Activated T-cell treated with anti-CD3 and anti-CD28 coated beads, Interleukin-2, amount 50 U/mL, for 72 hours (primary cell): ENCODE results near the gene RAB18. TPM values are rescaled to one million over a fixed set of nuclear protein-coding genes. Genes with fewer than 3 reads are reported as not detected.

Experiments
- ATAC-seq, 2 donors: fragments of 150-1000 bp; cut with Tn5 transposase; replicated peaks in 1 of 2; 2 replicates each; pipeline ENCODE4 v1.10.0; 2021; ENCODE audit warnings: moderate library complexity in 2 of 2, mild to moderate bottlenecking in 1 of 2
- DNase-seq, 2 donors: peaks; one replicate each; pipeline ENCODE4 v3.0.0; 2021 to 2022; ENCODE audit warnings: mixed read lengths in 1 of 2
- H3K27ac Mint-ChIP-seq: one replicate; pipeline ENCODE4 v1.8.0; 2022; ENCODE audit warnings: mild to moderate bottlenecking, moderate library complexity, mixed read lengths
- H3K27me3 Mint-ChIP-seq: one replicate; pipeline ENCODE4 v1.8.0; 2022; ENCODE audit warnings: low read depth, mixed read lengths
- H3K36me3 Mint-ChIP-seq, 2 donors: one replicate each; pipeline ENCODE4 v1.8.0; 2022; ENCODE audit warnings: mixed read lengths in 2 of 2, mild to moderate bottlenecking in 1 of 2; ENCODE audit not compliant: insufficient read depth in 2 of 2
- H3K4me1 Mint-ChIP-seq: one replicate; pipeline ENCODE4 v1.8.0; 2022; ENCODE audit warnings: low read depth, mixed read lengths
- H3K4me3 Mint-ChIP-seq, 2 donors: one replicate each; pipeline ENCODE4 v1.8.0; 2022; ENCODE audit warnings: mild to moderate bottlenecking in 2 of 2, mixed read lengths in 2 of 2, moderate library complexity in 2 of 2
- H3K9me3 Mint-ChIP-seq, 2 donors: one replicate each; pipeline ENCODE4 v1.8.0; 2022; ENCODE audit warnings: mixed read lengths in 2 of 2
- total RNA-seq, 2 donors: library from RNA; stranded (reverse); gene quantifications; one replicate each; pipeline ENCODE4 v1.2.3, GENCODE V29; 2022

RAB18 gene
- total RNA-seq, 2 donors from 2014 or later = 51.7 to 68.5 TPM

GRCh38 chr10:27540672-27541071 lies 36.6 kb downstream of the RAB18 start:
- Mint-ChIP-seq H3K4me3 (no peak overlapping the region), H3K27ac (peak overlapping the region; percentile 58), H3K36me3 (peaks cover 0 to 13% of the 10 kb centered on the region in 2 donors), H3K9me3 (no peaks in the 10 kb centered on the region), H3K27me3 (no peaks in the 10 kb centered on the region), H3K4me1 (peaks cover 33% of the 10 kb centered on the region)
- ATAC-seq = no peak
- no peak for DNase-seq

GRCh38 chr10:27541796-27542729 lies 38.0 kb downstream of the RAB18 start:
- H3K4me3 Mint-ChIP-seq = peak overlapping the region; percentile 22 to 37
- DNase-seq = no peak
- H3K9me3 Mint-ChIP-seq = no peaks in the 10 kb centered on the region
- no peaks in the 10 kb centered on the region for H3K27me3 Mint-ChIP-seq
- H3K4me1 Mint-ChIP-seq = peaks cover 33% of the 10 kb centered on the region
- ATAC-seq = no peak
- H3K27ac Mint-ChIP-seq = peak overlapping the region; percentile 34
- H3K36me3 Mint-ChIP-seq = peaks cover 0 to 15% of the 10 kb centered on the region in 2 donors

- no peaks in the 10 kb centered on the region for H3K27me3 Mint-ChIP-seq
- peak overlapping the region; percentile 54 for H3K27ac Mint-ChIP-seq
- no peaks in the 10 kb centered on the region for H3K9me3 Mint-ChIP-seq
- ATAC-seq (no peak), DNase-seq (no peak)
- H3K4me1 Mint-ChIP-seq = peaks cover 30% of the 10 kb centered on the region
- H3K36me3 Mint-ChIP-seq = peaks cover 0 to 12% of the 10 kb centered on the region in 2 donors
- H3K4me3 Mint-ChIP-seq = no peak overlapping the region
These were observed 38.7 kb downstream of the RAB18 start for GRCh38 chr10:27542812-27543211.

GRCh38 chr10:27547047-27547446 lies 42.9 kb downstream of the RAB18 start:
- Mint-ChIP-seq H3K36me3 (peaks cover 0 to 7% of the 10 kb centered on the region in 2 donors), H3K9me3 (peaks cover 0 to 1% of the 10 kb centered on the region in 2 donors), H3K4me3 (no peak overlapping the region), H3K27me3 (no peaks in the 10 kb centered on the region), H3K27ac (peak overlapping the region; percentile 55), H3K4me1 (peaks cover 8% of the 10 kb centered on the region)
- DNase-seq (no peak), ATAC-seq (no peak)

- peaks cover 6% of the 10 kb centered on the region for H3K4me1 Mint-ChIP-seq
- H3K4me3 Mint-ChIP-seq = no peak overlapping the region
- peaks cover 0 to 7% of the 10 kb centered on the region in 2 donors for H3K36me3 Mint-ChIP-seq
- H3K27ac Mint-ChIP-seq = peak overlapping the region; percentile 55
- DNase-seq = no peak
- peaks cover 0 to 1% of the 10 kb centered on the region in 2 donors for H3K9me3 Mint-ChIP-seq
- no peak for ATAC-seq
- no peaks in the 10 kb centered on the region for H3K27me3 Mint-ChIP-seq
These were observed 43.4 kb downstream of the RAB18 start for GRCh38 chr10:27547482-27547881.

- Mint-ChIP-seq H3K27me3 (no peaks in the 10 kb centered on the region), H3K9me3 (peaks cover 0 to 1% of the 10 kb centered on the region in 2 donors), H3K4me3 (no peak overlapping the region), H3K4me1 (no peaks in the 10 kb centered on the region), H3K36me3 (peaks cover 0 to under 1% of the 10 kb centered on the region in 2 donors), H3K27ac (no peak overlapping the region)
- DNase-seq (no peak), ATAC-seq (no peak)
These were observed 46.7 kb downstream of the RAB18 start for GRCh38 chr10:27550823-27551222.

- ATAC-seq (peak in 1 of 2 donors; percentile 51), DNase-seq (peak; percentile 24 to 34)
These were observed 54.5 kb downstream of the RAB18 start for GRCh38 chr10:27558612-27559020.

GRCh38 chr10:27561334-27561733 lies 57.2 kb downstream of the RAB18 start:
- Mint-ChIP-seq H3K9me3 (no peaks in the 10 kb centered on the region), H3K27me3 (no peaks in the 10 kb centered on the region), H3K27ac (no peak overlapping the region), H3K36me3 (peaks cover 1 to 3% of the 10 kb centered on the region in 2 donors), H3K4me3 (no peak overlapping the region), H3K4me1 (peaks cover 16% of the 10 kb centered on the region)
- no peak for ATAC-seq
- DNase-seq = no peak

More at GRCh38 chr10:27558612-27559020, 54.5 kb downstream of the RAB18 start:
- Mint-ChIP-seq H3K27me3 (no peaks in the 10 kb centered on the region), H3K27ac (no peak overlapping the region), H3K4me3 (no peak overlapping the region), H3K4me1 (no peaks in the 10 kb centered on the region), H3K36me3 (no peaks in the 10 kb centered on the region), H3K9me3 (no peaks in the 10 kb centered on the region)

GRCh38 chr10:27564398-27564797 lies 60.3 kb downstream of the RAB18 start:
- Mint-ChIP-seq H3K4me1 (peaks cover 22% of the 10 kb centered on the region), H3K36me3 (peaks cover 1 to 3% of the 10 kb centered on the region in 2 donors), H3K9me3 (no peaks in the 10 kb centered on the region), H3K27me3 (no peaks in the 10 kb centered on the region), H3K27ac (peak overlapping the region; percentile 70), H3K4me3 (peak overlapping the region in 1 of 2 donors; percentile 74)
- DNase-seq (no peak), ATAC-seq (no peak)

GRCh38 chr10:27564880-27565279 lies 60.8 kb downstream of the RAB18 start:
- peaks cover 22% of the 10 kb centered on the region for H3K4me1 Mint-ChIP-seq
- H3K27me3 Mint-ChIP-seq = no peaks in the 10 kb centered on the region
- H3K27ac Mint-ChIP-seq = no peak overlapping the region
- DNase-seq (no peak), ATAC-seq (no peak)
- H3K4me3 Mint-ChIP-seq = peak overlapping the region in 1 of 2 donors; percentile 74
- peaks cover 1 to 3% of the 10 kb centered on the region in 2 donors for H3K36me3 Mint-ChIP-seq
- peaks cover 0 to 3% of the 10 kb centered on the region in 2 donors for H3K9me3 Mint-ChIP-seq

- H3K9me3 Mint-ChIP-seq = peaks cover 0 to 3% of the 10 kb centered on the region in 2 donors
- ATAC-seq (no peak), DNase-seq (no peak)
- H3K4me3 Mint-ChIP-seq = no peak overlapping the region
- H3K27me3 Mint-ChIP-seq = no peaks in the 10 kb centered on the region
- H3K4me1 Mint-ChIP-seq = peaks cover 22% of the 10 kb centered on the region
- peak overlapping the region; percentile 55 for H3K27ac Mint-ChIP-seq
- H3K36me3 Mint-ChIP-seq = peaks cover 1 to 3% of the 10 kb centered on the region in 2 donors
These were observed 64.4 kb downstream of the RAB18 start for GRCh38 chr10:27568196-27569175.

GRCh38 chr10:27569946-27570345 lies 65.8 kb downstream of the RAB18 start:
- H3K27me3 Mint-ChIP-seq = no peaks in the 10 kb centered on the region
- H3K4me1 Mint-ChIP-seq = peaks cover 12% of the 10 kb centered on the region
- no peak for DNase-seq
- no peak overlapping the region for H3K4me3 Mint-ChIP-seq
- H3K27ac Mint-ChIP-seq = no peak overlapping the region
- no peak for ATAC-seq
- peaks cover 1 to 3% of the 10 kb centered on the region in 2 donors for H3K36me3 Mint-ChIP-seq
- peaks cover 0 to 3% of the 10 kb centered on the region in 2 donors for H3K9me3 Mint-ChIP-seq
